ENCODE measurements around the gene TCF20.

Gene TCF20

DNA sequence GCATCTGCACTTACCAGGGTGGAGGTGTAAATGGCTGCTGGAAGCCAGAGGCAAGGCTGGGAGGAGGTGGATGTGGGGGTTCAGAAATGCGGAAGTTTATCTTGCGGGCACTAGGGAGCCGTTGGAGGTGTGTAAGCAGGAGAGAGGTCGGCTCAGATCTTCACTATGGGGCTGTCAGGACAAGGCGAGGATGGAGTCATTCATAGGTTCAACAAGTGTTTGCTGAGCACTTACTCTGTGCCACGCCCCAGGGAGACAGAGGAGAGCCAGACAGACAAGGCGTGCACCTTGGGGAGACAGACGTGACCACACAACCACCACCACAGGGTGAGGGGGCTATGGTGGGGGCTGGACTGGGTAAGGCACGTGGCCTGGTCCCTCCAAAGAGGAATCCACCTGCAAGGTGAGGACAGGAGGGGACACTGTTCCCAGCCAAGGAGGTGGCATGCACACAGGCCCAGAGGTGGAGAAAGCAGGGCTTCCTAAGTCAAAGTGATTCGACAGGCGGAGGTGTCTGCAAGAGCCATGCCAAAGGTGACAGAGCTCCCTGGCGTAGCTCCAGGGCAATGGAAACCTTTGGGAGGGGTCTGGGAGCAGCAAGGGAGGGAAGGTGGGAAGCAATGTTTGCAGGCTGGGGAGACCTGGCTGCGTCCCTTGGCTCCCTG lies 30.8 kb upstream of the TCF20 start:
- FAIRE-seq (no peak), DNase-seq (ENCODE audit: insufficient read length, low spot score) (no peak)

DNA sequence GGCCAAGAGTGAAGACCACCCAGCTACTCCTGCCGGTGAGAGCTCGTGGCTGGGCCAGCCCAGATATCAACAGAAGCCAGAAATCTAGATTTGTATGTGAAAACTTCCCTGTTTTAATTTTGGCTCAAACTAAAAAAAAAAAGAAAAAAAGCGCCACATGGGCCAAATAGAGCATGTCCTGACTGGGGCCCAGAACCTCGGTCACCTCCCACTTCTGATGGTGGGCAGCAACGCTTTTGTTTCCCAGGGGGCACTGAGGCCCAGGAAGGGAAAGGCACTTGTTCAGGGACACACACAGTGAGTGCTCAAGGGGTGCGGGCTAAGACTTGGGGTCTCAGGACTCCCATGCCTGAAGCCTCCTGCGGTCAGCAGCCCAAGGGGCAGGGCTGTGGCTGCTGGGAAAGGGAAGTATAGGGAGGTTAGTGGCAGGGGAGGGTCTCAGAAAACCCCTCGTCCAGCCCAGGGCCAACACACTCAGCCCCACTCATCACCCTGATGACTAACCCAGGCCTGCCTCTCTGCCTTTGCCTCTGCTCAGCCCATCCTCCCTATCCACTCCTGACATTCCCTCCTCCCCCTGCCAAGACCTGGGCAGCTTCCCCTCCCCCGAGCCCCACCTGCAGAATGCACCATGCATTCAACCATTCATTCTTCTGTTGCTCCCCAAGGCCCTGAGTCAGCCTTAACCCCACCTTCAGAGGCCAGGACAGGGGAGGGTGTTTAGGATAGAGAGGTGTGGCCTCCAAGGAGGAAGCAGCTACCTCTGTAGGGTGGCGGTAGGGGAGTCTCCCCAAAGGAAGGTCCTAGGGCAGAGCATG lies 30.0 kb upstream of the TCF20 start:
- FAIRE-seq = no peak
- no peak for DNase-seq (ENCODE audit: insufficient read length, low spot score)

DNA sequence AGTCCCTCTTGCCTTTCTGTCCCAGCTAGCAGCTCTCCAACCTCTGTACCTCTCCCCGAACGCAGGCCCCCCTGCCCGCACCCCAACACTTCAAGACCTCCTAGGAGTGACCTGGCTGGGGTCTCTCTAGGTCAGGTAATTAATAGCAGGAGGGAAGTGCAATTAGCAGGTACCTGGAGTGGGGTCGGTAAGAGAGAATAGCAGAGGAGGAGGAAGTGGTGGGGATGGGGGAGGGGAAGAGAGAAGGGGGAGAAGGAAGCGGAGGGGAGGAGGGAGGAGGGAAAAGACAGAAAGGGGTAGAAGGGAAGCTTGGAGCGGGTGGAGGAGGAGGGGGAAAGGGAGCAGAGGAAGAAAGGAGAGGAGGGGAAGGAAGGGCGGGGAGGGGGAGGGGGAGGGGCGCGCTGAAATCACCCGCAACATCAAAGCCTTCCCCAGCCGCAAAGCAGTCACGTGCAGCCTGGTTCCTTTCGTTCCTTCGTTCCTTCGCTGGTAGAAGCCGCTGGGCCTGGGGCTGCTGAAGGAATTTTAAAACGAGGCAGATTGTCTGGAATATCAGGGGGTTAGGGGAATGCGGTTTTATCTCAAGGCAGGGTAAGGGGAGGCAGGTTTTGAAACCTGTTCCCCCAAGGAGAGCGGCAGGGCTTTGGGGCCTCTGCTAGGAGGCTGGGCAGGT lies 29.3 kb upstream of the TCF20 start:
- FAIRE-seq = no peak

DNA sequence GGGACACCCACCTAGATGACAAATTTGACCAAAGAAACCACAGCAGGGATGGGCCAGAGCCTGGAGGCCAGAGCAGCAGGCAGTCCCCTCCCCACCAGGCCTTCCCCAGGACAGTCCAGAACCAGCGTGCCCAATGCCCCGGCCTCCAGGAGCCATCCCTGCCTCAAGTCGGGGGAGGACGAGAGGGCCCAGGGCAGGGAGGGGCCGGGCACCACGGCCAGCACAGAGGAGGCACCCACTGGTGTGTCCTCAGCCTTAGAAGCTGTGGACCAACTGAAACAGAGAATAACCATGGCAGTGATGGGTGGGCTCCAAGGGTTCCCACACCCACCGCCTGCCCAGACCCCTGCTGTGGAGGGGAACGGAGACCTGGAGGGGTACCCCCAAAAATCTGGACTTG lies 28.3 kb upstream of the TCF20 start:
- no peak for FAIRE-seq
- DNase-seq (ENCODE audit: insufficient read length, low spot score) = no peak

More for the DNA sequence above, 29.3 kb upstream of the TCF20 start:
- no peak for DNase-seq (ENCODE audit: insufficient read length, low spot score)

DNA sequence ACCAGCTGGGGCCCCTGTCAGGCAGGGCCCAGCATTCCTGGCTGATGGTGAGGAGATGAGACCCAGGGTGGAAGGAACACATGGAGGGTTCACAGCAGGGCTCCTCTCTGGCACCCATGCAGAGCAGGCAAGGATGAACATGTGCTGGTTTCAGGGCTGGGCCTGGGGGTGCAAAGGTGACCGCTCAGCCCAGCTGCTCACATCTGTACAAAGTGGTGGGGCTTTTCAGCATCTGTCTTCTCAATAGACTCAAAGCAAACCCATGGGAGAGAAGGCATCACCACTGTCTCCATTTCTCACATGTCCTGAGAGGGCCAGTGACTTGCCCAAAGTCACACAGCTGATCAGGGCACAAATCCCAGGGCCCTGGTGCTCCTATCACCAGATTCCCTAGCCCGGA lies 27.3 kb upstream of the TCF20 start:
- DNase-seq (ENCODE audit: insufficient read length, low spot score) (no peak), FAIRE-seq (no peak)

DNA sequence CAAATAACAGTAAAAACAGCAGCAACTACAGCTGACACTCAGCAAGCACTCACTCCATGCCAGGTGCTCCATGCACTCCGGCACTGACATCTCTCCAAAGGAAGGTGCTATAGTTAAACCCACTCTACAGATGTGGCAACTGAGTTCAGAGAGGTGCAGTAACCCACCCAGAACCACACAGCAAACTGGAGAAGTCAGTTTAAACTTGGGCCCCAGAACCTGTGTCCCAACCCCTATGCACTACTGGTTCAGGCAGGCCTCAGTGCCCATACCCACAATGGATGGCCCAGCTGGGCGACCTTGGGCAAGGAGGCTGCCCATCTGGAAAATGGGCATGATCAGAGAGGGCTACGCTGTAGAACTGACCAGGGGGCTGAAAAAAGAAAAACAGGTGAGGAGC lies 26.4 kb upstream of the TCF20 start:
- DNase-seq (ENCODE audit: insufficient read length, low spot score) = no peak
- no peak for FAIRE-seq

DNA sequence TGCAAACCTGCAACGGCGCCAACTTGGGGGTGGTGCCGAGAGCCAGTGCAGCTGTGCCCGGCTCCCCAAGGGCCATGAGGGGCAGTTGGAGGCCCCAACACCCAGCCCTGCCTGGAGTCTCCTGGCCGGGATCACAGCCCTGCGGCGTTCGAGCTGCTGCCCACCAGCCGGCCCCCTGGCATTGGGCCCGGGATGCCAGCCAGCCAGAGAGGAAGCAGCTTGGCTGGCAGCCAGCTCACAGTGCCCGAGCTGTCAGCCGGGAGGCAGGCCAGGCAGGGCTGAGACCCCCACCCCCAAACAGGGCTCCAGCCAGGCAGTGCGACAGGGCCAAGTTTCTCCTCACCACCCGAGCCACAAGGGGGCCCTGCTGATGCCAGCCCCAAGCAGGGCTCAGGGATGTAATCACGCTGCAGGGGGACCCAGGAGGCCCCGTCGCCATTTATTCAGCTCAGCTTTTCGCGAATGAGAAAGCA lies 26.0 kb upstream of the TCF20 start:
- FAIRE-seq (no peak), DNase-seq (ENCODE audit: insufficient read length, low spot score) (no peak)

DNA sequence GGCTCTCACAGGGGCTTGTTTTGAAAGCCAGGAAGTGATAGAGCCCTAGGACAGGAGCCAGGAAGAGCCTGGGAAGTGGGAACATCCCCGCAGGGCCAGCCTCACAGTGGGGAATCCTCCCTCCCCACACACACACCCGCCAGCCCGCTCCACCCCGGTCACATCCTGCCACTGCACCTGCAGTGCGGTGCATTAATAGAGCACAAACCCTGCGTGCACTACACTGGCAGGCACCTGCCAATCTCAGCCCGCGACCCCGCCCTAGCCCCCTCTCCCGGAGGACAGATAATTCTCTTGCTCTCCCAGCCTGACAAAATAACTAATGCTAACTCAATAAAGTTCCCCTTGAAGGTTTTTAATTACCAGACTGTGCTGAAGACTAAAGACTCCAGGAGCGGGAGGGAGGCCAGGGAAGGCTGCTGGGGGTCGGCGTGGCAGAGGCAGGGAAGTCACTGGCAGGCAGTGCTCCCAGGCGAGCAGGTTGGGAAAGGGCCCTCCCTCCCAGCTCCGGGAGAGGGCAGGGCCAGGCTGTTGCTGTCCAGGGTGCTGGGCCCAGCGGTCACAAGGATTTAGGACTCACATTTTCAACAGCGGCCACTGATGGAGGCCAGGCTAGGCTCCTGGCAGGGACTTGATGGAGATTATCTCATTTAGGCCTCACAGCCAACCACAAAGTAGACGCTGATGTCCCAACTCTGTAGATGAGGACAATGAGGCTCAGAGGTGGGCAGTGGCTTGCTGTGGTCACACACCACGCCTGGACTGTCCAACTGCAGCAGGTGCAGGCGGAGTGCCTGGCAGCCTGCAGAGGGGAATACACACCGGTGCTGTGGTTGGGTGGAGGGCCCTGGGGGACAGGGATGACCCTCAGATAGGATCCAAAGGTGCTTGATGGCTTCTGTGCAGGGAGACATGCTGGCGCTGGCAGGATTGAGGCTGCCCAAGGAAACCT lies 23.9 kb upstream of the TCF20 start:
- no peak for FAIRE-seq
- peak; percentile 22 for DNase-seq (ENCODE audit: insufficient read length, low spot score)

DNA sequence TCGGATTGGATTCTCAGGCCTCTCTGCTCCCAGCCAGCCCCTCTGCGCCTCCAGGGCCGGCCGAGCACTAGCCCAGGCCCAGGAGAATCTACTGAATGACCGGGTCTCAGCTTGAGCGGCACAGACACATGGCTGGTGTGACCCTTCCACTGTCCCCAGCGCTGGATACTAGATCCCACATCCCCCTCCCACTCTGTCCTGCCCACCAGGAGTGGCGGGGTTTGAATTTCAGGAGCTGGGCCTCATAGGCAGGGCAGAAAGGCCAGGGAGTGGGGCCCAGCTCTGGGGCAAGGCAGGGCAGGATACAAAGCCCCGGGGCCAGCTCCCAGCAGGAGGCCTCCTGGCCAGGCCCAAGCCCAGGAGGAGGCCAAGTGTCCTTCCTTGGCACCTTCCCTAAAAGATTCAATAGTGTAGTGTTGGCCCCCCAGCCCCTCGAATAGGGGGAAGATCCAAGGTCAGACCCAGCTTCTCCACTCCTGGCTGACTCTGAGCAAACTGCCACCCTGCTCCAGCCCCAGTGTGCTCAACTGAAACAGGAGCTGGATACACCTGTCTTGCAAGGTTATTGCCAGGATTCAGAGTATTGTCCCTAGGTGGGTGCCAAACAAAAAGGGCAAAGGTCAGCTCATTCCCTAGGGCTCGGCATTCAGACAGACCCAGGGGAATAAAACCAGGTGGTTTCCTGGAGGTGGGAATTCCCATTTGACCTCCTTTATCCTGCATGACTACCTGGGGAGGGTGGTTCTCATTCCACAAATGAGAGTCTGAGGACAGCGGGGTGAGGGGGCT lies 22.5 kb upstream of the TCF20 start:
- no peak for FAIRE-seq
- no peak for DNase-seq (ENCODE audit: insufficient read length, low spot score)

DNA sequence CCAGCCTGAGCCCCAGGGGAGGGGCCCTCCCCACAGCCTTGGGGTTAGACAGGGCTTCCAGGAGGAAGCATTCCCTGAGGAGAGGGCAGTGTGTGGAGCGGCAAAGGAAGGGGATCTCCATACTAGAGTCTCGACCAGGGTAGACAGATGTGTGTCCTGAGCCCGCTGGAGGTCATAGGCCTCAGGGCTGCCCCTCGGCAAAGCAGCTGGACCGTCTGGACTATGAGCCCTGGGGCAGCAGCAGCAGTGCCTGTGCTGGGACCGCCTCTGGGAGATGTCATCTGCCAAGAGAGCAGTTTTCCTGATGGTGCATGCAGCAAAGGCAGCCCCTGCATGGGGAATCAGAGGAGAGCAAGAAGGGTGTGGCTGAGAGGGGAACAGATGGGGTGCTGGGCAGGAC lies 20.8 kb upstream of the TCF20 start:
- DNase-seq (ENCODE audit: insufficient read length, low spot score) (no peak), FAIRE-seq (no peak)

DNA sequence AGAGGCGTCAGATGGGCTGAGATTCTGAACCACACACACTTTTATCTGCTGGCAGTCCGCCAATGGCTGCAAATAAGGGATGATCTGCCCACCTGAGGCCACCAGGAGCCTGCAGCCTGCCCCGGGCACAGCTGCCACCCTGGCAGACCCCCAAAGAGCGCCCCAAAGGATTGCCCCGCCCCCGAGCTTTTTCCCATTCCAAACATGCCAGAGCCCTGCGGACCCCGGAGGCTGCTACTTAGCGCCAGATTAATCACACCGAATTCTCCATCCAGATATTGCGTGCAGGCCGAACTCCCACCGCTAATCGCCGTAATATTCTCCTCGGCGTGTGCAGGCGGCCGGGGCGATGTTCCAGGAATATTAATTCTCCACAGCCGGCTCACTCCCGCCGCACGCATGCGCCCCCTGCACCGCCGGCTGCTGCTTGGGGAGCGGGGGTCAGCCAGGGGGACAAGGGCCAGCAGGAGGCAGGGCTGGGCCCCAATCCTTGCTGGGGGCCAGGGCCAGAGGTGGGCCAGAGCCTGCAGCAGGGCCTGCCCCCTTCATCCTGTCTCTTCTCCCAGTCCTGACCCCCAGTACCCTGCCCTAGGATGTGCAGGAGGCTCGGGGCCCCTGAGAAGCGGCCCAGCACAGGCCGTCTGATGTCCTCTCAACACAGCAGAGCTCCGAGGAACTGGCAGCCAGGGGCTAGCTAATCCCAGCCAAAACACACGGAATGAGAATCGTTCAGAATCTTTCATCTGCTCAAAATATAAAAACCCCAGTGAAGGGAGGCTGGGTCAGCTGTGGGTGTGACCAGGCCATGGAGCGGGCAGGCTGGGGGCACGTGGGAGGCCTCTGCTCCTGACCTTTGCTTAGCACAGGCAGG lies 19.5 kb upstream of the TCF20 start:
- FAIRE-seq (no peak), DNase-seq (ENCODE audit: insufficient read length, low spot score) (no peak)

DNA sequence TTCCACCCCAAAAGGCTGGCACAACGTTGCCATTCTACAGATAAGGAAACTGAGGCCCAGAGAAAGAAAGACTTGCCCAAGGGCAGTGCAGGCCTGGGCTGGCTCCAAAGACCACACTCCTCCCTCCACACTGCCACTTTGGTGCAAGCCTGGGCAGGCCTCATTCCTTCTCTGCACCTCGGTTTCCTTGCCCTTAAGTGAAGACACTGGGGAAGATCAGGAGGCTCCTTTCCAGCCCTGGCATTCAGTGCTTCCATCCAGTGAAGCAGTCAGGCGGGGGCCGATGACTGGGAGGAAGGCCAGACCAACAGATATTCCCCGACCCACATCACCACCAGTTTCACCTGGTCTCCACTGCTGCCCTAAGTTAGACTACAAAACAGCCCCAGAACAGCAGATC lies 18.3 kb upstream of the TCF20 start:
- FAIRE-seq = no peak

DNA sequence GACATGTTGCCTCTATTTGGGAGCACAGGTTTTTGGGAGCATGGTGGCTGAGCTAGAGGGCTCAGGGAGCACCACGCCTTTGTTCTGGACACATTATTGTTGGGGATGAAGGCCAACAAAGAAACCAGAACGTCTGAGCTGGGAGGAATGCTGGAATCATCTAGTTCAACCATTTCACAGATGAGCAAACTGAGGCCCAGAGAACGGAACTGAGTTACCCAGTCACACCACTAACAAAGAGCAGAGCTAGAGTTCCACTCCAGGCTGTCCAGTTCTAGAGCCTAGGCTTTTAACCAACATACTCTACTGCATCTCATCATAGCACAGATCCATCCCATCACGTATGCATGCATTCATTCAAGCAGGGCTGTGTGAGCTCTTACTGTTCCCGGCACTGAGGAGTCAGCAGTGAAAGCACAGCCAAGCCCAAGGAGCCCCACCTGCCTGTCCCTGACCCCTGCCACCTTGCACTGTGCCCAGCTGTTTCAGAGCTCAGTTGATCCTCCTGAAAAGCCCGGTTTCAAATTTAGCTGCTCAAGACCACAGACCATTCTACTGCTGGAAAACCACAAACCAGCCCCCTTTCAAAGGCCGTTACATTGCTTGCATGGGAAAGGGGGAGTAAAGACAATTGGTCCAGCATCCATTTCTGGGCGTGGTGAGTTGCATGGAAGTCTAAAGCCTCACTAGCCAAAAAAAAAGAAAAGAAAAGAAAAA lies 16.9 kb upstream of the TCF20 start:
- DNase-seq (ENCODE audit: insufficient read length, low spot score) (no peak), FAIRE-seq (no peak)

More for the DNA sequence above, 18.3 kb upstream of the TCF20 start:
- no peak for DNase-seq (ENCODE audit: insufficient read length, low spot score)

DNA sequence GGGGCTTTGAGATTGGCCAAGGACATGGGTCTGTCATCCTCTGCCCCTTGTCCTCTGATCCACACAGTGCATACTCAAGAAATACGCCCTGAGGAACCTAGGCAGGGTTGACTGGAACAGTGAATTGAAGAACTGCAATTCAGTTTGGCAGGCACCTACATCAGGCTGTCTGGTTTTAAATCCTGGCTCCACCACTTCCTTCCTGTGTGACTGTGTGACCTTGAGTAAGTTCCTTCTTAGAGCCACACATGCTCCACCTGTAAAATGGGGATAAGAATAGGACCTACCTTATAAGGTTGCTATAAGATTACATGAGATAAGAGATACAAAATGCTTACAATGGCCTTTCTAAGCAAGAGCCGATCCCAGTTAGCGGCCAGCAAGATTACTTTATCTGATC lies 15.8 kb upstream of the TCF20 start:
- DNase-seq (ENCODE audit: insufficient read length, low spot score) (no peak), FAIRE-seq (no peak)

DNA sequence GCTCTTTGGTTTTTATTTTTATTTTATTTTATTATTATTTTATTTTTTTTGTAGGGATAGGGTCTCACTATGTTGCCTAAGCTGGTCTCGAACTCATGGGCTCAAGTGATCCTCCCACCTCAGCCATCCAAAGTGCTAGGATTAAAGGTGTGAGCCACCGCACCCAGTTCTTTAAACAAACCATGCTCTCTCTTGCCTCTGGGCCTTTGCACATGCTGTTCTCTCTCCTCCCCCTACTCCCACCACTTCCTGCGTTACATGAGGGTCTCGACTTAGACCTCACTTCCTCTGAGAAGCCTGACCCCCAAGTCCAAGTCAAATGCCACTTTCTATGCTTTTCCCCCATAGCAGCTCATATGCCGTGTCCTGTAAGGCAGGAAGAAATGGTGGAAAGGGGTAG lies 15.2 kb upstream of the TCF20 start:
- FAIRE-seq (no peak), DNase-seq (ENCODE audit: insufficient read length, low spot score) (no peak)

DNA sequence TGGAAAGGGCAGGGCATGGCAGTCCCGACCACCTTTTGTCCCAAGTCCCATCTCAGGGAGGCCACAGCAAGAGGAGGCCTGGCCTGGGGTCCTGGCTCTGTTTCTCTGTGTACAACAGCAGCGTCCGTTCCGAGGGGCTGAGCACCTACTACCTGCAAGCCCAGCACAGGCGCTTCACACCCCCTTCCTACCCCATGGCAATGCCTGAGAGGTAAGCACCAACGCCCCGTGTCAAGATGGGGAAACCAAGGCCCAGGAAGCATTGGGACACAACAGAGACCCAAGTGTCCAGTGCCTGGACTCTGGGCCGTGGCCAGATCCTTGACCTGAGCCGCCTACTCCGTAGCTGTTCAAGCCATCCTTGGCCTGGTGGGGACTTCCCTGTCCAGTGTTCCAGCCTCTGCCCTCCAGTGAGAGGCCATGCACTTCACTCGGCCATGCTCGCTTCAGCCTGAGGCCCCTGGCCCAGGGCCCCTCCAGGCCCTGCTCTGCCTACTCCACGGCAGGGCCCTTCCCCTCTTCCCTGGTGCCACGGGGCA lies 14.3 kb upstream of the TCF20 start:
- DNase-seq (ENCODE audit: insufficient read length, low spot score) = no peak
- FAIRE-seq = no peak

DNA sequence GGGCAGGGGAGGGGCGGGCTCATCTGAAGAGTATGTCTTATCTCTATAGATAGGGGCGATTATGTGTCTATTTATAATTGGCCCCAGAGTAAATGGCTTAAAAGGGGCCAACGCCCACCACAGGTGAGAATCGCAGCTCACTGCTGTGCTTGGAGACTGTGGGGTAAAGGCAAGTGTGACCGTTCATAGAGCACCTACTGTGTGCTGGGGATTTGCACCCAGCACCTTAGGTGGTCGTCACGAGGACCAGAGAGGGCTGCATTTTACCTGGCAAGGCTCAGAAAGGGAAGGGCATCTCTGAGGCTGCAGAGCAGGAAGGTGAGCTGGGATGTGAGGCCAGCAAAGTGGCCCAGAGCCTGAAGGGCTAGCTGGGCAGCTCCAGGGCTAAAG lies 13.7 kb upstream of the TCF20 start:
- DNase-seq (ENCODE audit: insufficient read length, low spot score) (no peak), FAIRE-seq (no peak)
